NCI-H1092 treated with DMSO at 0.1 percent for 48 hours (cell line): ENCODE data around the gene GRID2.

Experiments used
- DNase-seq: peaks from one replicate; lab custom pipeline; 2025; lab: John Stamatoyannopoulos, UW

Gene GRID2

DNA sequence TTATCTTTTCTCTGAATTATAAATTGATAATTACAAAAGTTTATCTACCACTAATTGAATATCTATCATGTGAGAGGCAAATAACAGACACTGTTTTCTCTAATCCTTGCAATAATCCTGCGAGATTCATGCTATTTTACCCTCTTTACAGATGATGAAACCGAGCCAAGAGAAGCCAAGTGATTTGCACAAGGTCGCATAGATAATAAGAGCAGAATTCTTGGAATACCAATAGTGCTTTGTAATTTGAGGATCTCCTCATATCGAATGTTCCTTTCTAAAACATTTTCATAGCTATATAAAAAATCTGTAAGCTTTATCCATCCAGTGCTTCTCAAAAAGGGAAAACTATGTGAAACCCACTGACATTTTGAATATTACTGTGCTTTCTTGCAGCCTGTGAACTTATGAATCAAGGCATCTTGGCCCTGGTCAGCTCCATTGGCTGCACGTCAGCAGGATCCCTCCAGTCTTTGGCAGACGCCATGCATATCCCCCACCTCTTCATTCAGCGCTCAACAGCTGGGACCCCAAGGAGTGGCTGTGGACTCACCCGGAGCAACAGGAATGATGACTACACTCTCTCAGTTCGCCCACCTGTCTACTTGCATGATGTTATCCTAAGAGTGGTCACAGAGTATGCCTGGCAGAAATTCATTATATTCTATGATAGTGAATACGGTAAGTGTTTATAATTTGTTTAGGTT lies 781.0 kb downstream of the GRID2 start:
- no peak for DNase-seq

DNA sequence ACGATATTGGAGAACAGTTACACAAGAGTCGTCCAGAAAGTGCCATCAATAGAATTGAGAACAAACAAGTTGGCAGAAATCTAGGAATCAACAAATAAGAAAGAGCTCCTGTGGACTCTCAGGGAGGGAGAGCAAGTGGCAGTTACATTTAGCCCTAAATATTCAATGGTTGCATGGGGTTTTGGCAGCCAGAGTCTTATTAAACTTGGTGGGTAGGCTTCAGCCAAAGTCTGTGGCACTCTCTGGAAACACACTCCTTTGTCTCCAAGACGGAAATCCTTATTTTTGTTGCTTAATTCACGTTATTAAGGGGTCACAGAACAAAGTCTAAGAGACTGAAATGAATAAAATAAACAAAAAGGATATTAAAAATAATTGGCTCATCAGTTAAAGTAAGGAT lies 782.6 kb downstream of the GRID2 start:
- DNase-seq, result no peak

DNA sequence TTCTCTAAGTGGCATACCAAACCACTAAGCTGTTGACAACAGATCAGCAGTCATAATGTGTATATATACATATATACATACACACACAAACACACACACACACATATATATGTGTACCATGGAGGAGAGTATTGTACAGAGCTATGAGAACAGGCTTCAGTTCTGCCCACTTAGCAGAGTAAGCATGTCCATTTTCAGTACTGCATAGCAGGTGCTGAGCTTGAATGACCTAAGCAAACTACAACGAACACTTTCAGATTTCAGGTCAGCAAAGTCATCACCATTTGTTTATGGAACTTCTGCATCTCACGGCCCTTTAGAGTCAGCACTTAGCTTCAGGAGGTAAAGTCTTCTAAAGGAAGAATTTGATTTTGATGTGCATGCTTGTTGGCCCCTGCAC lies 789.0 kb downstream of the GRID2 start:
- no peak for DNase-seq

DNA sequence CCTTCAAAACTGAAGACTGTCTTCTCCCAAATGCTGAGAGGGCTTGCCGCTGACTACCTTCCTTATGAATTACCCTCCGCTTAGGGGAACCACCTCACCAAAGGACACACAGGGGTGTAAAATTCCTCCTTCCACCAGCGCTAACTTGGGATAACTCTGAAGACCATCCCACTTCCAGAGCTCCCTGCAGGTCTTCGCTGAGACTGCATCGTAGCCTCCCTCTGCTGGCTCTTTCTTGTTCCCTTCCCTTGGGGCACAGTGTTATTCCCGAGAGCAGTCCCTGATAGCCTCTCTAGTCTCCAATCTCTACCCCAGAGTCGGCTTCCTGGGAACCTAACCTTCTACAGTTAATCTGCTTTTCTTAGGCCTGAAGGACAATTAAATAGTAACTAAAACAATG lies 799.3 kb downstream of the GRID2 start:
- no peak for DNase-seq

DNA sequence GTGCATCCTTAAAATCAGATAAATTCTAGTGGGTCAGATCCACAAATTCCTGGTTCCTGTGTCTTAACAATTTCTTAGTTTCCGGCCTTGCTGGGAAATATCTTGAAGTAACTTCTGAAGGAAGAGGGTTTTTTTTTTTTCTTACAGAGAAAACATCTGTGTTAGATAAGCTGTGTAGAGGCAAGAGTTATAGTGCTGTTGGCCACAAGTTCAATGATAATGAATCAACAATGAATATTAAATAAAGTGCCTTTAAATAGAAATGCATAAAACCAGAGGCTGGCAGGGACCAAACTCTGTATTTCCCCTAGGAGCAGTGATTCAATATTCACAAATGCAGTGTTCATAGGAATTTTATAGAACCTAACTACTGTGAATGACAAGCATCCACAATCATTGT lies 812.9 kb downstream of the GRID2 start:
- DNase-seq, result no peak

DNA sequence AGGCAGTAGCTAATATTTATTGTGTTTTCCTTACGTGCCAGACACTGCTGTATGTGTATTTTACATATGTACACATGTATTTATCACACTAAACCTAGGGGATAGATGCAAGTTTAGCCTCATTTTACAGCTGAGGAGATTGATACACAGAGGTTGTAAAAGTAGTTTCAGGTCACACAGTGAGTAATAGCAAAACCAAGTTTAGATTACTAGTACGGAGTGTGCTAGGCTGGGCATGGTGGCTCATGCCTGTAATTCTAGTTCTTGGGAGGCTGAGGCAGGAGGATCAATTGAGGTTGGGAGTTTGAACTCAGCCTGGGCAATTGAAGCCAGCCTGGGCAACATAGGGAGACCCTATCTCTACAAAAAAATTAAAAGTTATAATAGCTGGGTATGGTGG lies 823.7 kb downstream of the GRID2 start:
- DNase-seq, result no peak

DNA sequence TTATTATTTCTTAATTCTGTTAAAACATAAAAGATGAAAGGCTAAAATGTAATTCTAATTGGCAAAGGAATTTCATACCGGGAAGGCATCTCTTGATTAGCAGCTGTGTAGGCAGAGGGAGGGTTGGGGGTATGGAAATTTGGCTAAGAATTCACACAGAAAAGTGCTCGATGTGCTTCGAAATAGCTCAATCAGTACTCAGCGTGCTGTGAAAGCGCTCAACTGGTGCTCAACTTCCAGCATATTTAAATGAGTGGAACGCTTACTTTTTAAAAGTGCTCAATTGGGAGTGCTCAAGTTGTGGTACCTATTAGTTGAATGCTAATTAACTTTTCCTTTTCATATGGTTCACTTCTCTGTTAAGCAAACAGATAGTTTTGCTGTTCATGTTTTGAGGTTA lies 828.9 kb downstream of the GRID2 start:
- DNase-seq, result no peak

DNA sequence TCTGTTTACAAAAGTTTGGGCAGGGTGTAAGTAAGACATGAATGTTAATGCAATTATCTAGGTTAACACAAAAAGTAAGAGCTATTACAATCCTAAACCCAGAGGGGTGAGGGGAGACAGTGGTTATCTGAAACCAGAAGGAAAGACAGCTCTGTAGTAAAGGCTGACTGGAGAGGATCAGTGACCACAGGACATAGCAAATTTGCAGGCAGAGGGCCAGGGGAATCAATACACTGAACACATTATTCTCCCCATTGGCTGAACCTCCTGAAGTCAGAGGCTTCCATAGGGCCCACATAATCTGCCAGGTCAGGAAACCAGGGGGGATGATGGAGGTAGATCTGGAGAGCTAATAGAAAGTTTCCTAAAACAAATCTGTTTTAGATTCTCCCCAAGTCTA lies 835.4 kb downstream of the GRID2 start:
- no peak for DNase-seq

DNA sequence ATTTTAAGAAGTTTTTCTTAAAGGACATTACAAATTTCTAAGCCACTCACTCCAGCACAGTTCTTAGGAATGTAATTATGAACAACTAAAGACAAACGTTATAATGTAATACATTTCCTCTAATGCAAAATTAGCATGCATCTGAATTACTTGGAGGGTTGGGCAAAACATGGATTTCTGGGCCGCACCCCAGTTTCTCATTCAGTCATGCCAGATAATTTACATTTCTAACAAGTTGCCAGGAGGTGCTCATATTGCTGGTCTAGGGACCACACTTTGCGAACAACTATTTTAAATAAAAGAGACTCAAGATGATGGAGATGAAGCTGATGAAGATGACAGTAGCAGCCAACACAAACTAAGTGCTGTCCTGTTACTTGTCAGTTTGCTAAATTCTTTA lies 840.1 kb downstream of the GRID2 start:
- DNase-seq, result no peak

DNA sequence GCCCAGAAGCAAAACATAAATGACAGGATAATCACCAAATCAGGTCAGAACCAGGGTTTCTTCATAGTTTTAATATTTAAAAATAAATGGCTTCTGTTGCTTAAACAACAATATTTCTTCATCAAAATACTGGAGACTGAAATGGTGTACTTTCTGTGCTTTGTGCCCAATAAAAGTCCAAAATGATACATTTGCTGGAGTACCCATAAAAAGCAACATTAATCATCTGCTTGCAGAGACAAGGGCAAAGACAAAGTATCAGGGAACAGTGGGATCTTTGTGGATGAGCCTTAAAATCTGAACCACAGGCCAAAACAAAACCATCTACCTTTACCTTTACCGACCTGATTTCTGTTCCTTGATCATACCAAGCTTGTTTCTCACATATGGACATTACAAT lies 840.9 kb downstream of the GRID2 start:
- no peak for DNase-seq

DNA sequence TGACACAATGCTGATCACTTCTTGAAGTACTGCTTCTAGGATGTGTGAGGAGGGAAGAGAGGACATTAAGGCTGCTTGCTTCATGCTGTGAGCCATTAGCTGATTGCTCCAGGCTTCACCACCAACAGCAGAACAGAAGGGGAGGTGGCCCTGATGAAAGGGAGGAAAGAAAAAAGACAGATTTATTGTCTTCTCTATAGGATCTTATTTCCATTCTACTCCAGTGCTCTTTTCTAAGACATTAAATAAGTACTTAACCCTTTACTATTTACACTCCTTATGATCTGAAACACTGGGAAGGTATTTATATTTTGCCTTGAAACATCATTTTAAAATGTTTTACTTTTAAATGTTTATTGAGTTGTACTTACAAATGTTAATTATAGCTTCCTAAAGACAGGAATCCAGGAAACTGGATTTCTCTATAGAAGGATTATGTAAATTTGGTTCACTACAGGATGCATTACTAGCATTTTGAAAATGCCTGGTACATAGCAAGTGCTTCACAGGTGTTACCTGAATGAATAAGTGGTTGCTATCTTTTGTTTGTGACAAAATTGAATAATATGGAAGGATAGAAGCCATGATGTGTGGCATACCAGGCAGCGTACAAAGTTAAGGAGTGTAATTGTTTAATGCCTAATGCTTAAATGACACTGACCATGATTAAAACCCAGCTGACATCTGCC lies 843.9 kb downstream of the GRID2 start:
- peak; percentile 11 for DNase-seq

DNA sequence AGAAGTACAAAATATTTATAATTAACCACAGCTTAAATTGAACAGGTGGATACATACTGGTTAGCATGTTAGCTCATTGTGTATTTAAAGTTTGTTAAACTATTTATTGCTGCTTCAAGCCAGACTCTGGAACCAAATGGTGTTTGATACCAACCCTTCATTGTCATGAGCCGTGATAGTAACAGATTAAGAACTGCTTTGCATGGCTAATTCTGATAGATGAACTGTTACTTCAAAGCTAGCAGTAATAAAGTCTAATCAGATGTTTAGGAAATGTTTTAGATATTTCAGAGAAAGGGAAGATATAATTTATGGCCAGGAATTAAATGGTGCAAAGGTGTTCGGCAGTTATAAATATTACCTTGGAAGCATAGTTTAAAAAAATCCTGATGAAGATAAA lies 848.7 kb downstream of the GRID2 start:
- DNase-seq, result no peak

DNA sequence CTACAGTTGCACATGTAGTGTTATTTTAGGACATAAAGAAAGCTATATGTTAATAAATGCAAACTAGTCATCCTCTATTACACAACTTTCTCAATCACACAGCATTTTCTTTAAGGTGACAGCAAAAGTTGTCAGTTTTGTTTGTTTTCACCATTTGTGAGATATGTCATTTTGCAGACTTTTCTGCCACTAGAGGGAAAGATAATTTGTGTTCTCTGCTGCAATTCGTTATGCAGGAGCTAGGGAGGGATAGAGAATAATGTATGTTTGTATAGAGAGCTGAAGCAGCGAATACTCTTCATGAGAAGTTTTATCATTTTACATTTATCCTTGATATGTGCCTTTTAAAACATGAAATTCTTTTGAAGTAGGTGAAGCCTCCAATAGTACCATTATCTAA lies 854.2 kb downstream of the GRID2 start:
- no peak for DNase-seq

DNA sequence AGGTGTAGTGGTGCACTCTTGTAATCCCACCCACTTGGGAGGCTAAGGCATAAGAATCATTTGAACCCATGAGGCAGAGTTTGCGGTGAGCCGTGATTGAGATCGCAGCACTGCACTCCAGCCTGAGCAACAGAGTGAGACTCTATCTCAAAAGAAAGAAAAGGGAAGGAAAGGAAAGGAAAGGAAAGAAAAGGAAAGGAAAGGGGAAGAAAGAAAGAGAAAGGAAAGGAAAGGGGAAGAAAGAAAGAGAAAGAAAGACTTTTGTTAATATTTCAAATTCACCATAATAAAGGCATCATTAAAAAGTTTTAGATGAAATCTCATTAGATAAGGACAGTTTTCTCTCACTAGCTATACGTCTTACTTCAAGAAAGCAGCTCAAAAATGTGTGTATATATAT lies 864.3 kb downstream of the GRID2 start:
- no peak for DNase-seq

DNA sequence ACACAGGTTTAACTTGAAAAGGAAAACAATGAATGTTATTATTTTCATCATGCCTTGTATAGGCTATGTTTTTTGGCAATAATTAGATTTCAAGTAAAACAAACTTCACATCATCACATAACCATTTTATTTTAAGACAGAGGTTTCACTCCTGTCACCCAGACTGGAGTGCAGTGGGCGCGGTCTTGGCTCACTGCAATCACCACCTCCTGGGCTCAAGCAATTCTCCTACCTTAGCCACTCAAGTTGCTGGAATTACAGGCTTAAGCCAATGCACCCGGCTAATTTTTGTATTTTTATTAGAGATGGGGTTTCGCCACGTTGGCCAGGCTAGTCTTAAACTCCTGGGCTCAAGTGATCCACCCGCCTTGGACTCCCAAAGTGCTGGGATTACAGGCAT lies 866.2 kb downstream of the GRID2 start:
- DNase-seq, result no peak

DNA sequence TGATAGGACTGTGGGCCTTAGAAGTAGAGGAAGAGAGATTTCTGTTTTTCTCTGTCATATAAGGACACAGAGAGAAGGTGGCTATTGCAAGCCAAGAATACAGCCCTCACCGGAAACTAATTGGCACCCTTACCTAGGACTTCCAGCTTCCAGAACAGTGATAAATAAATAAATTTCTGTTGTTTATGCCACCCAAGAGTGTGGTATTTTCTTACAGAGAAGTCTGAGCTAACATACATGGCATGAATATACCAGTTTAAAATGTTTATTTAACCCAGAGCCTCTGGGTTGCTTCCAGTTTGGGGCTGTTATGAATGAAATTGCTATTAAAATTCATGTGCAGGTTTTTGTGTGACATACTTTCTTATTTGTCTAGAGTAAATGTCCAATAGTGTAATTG lies 870.8 kb downstream of the GRID2 start:
- no peak for DNase-seq

DNA sequence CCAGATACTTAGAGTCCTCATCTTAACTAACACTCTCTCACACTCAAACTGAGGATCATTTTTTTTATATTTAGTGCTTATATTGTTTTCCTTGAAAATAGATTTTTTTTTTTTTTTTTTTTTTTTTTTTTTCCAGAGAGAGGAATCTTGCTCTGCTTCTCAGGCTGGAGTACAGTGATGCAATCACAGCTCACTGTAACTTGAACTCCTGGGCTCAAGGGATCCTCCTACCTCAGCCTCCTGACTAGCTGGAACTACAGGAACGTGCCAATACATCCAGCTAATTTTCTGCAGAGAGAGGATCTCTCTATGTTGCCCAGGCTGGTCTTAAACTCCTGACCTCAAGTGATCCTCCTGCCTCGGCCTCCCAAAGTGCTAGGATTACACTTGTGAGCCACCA lies 874.5 kb downstream of the GRID2 start:
- DNase-seq, result no peak

DNA sequence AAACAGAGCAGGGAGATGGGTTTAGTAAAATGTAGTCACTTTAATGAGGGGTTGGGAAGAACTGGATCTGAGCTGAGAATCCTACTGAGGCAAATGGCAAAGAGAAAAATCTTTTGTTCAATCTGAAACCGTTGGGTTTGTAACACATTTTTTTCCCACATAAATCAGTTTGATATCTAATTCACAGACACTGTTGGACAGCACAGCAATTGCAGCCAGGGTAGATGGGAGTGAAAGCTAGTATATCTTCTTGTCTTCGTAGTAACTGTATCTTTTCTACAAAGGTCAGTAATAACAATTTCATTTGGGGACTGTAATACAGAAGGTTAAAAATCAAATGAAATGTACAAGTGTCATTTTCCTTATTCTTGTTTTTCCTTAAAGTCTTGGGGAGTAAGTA lies 875.3 kb downstream of the GRID2 start:
- no peak for DNase-seq

DNA sequence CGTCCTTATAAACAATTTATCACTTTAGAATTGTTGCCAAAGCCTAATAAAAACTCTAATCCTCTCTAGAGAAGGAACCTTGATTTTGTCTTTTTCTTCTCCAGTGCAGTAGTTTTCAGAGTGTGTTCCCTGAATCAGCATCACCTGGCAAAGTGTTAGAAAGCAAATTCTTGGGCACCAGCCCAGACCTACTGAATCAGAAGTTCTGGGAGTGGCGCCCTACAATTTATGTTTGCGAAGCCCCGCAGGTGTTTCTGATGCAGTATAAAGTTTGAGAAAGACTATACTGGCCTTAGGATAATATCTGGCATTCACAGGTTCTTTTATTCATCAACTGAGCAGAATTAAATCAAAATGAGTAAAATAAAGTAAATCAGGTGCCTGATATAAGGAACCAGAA lies 879.0 kb downstream of the GRID2 start:
- DNase-seq, result peak; percentile 18

DNA sequence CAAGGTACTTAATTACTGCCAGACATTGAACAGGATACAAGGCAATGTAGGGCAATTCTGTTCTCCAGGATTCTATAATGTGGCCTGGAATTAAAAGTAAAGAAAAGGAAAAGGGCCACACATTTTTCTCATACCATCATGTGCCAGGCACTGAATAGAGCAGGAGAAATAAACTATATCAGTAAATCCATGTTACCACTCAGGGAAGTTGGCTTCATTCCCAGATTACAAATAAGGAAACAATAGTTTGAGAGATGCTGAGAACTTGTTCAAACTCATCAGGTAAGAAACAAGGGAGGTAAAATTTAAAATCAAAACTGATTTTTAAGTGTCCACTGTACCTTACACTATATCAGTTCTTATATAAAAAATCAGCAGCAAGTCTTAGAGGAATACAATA lies 879.8 kb downstream of the GRID2 start:
- DNase-seq, result peak; percentile 88

DNA sequence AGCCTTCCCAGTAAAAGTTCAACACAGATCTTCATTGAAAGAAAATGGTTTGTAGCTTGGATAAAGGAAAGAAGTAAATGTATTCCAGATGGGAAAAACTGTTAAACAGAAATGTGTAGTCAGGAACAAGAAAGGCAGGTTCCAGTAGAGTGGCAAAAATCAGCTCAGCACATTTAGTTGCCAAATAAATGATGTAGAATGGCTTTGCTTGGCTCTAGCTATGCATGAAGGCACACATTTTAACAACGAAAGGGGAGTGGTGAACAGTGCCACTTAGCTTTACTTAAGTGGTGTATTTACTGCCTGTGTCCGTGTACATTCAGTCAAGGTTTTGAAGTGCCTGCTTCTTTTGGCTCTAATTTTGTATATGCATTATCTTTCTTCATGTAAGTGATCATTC lies 880.3 kb downstream of the GRID2 start:
- peak; percentile 96 for DNase-seq

DNA sequence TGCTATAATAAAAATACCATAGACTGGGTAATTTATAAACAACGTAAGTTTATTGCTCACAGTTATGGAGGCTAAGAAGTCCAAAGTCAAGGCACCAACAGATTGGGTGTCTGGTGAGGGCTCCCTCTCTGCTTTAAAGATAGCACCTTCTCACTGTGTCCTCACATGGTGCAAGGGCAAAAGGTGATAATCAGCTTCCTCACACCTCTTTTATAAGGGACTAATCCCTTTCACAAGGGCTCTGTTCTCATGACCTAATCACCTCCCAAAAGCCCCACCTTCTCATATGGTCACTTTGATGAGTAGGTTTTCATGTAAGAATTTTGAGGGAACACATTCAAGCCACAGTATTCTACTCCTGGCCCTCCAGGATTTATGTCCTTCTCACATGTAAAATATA lies 883.1 kb downstream of the GRID2 start:
- DNase-seq, result no peak

DNA sequence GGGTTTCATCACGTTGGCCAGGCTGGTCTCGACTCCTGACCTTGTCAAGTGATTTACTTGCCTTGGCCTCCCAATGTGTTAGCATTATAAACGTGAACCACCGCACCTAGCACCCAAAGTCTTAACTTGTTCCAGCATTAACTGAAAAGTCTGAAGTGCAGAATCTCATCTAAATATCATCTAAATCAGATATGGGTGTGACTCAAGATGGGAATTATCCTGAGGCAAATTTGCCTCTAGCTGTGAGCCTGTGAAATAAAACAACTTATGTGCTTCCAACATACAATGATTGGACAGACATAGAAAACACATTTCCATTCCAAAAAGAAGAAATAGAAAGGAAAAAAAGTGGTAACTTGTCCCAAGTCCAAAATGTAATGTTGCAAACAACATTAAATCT lies 883.7 kb downstream of the GRID2 start:
- DNase-seq, result no peak

DNA sequence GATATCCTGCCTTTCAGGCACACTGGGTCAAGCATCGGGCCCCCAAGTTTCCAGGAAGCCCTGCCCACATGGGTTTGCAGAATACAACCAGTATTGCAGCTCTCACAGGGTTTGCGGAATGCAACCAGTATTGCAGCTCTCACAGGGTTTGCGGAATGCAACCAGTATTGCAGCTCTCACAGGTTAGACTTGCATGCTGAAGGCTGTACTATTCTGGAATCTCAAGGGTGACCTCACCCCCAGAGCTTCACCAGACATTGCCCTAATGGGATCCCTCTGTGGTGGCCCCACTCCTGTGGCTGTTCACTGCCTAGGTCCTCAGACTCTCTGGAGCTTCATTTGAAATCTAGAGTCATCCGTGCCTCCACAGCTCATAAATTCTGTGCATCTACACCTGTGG lies 884.1 kb downstream of the GRID2 start:
- DNase-seq, result no peak
